ENCODE measurements around the gene CPD. TPM values are rescaled to one million over a fixed set of nuclear protein-coding genes. Genes with fewer than 3 reads are reported as not detected.
"Not testable (repeated sequence)": the region's sequence is repeated elsewhere in the genome, so short reads cannot be mapped to it uniquely, and the experiment has no call there.

CPD gene
- total RNA-seq, 3 donors from 2014 or later (not counting 1 experiment from before 2014, with no cell fraction given): 67.3 to 94.5 (median 85.9) TPM

- no peaks in the 10 kb centered on the region for H3K9me3 ChIP-seq (ENCODE audit: control insufficient read depth, insufficient read depth, low read length)
- H3K4me1 ChIP-seq (ENCODE audit: control insufficient read depth, insufficient read depth, low read length): no peaks in the 10 kb centered on the region
- 91% methylated on average over 6 of the region's 6 CpGs for WGBS (ENCODE audit: insufficient coverage)
- Mint-ChIP-seq H3K4me1 (peaks cover 10 to 15% of the 10 kb centered on the region in 2 donors), H3K36me3 (peaks cover 6% of the 10 kb centered on the region), H3K9me3 (no peaks in the 10 kb centered on the region), H3K4me3 (no peak overlapping the region), H3K27me3 (ENCODE audit: low read depth in 2 of 2) (no peaks in the 10 kb centered on the region), H3K27ac (no peak overlapping the region)
- no peaks in the 10 kb centered on the region for H3K27me3 ChIP-seq (ENCODE audit: control insufficient read depth, insufficient read depth, low read length)
- peaks cover 26% of the 10 kb centered on the region for H3K36me3 ChIP-seq (ENCODE audit: control insufficient read depth, insufficient read depth, low read length)
- DNase-seq: no peak
- intact Hi-C loops (cut with micrococcal nuclease): no loop called here
- TF ChIP-seq CTCF (IDR thresholded peaks at IDR 0.05): no peak
- no peak overlapping the region for H3K4me3 ChIP-seq (ENCODE audit: low read length)
- ATAC-seq: no peak
- H3K27ac ChIP-seq (ENCODE audit: low read length): no peak overlapping the region
Measured at GRCh38 chr17:30443721-30444120, 65.0 kb downstream of the CPD start.

GRCh38 chr17:30446640-30447039 is 67.9 kb downstream of the CPD start:
- H3K9me3 Mint-ChIP-seq; intact Hi-C loops (cut with micrococcal nuclease); ATAC-seq; H3K4me3 ChIP-seq (ENCODE audit: low read length); H3K36me3 Mint-ChIP-seq; H3K27ac Mint-ChIP-seq; H3K27me3 Mint-ChIP-seq (ENCODE audit: low read depth in 2 of 2); H3K4me3 Mint-ChIP-seq; H3K27me3 ChIP-seq (ENCODE audit: control insufficient read depth, insufficient read depth, low read length); H3K9me3 ChIP-seq (ENCODE audit: control insufficient read depth, insufficient read depth, low read length); DNase-seq; H3K27ac ChIP-seq (ENCODE audit: low read length); H3K4me1 ChIP-seq (ENCODE audit: control insufficient read depth, insufficient read depth, low read length): not testable (repeated sequence)
- H3K36me3 ChIP-seq (ENCODE audit: control insufficient read depth, insufficient read depth, low read length): peaks cover 45% of the 10 kb centered on the region
- peaks cover 10 to 15% of the 10 kb centered on the region in 2 donors for H3K4me1 Mint-ChIP-seq

GRCh38 chr17:30449480-30449879 is 70.8 kb downstream of the CPD start:
- TF ChIP-seq CTCF (IDR thresholded peaks at IDR 0.05): no peak
- Mint-ChIP-seq H3K9me3 (no peaks in the 10 kb centered on the region), H3K4me1 (peaks cover 10 to 15% of the 10 kb centered on the region in 2 donors), H3K27me3 (ENCODE audit: low read depth in 2 of 2) (no peaks in the 10 kb centered on the region), H3K27ac (no peak overlapping the region), H3K4me3 (no peak overlapping the region), H3K36me3 (peaks cover 6% of the 10 kb centered on the region)
- Histone ChIP-seq H3K27me3 (ENCODE audit: control insufficient read depth, insufficient read depth, low read length) (no peaks in the 10 kb centered on the region), H3K4me1 (ENCODE audit: control insufficient read depth, insufficient read depth, low read length) (no peaks in the 10 kb centered on the region), H3K4me3 (ENCODE audit: low read length) (no peak overlapping the region), H3K9me3 (ENCODE audit: control insufficient read depth, insufficient read depth, low read length) (no peaks in the 10 kb centered on the region), H3K27ac (ENCODE audit: low read length) (no peak overlapping the region), H3K36me3 (ENCODE audit: control insufficient read depth, insufficient read depth, low read length) (peaks cover 40% of the 10 kb centered on the region)
- ATAC-seq: no peak
- WGBS (ENCODE audit: insufficient coverage): 97% methylated on average over 4 of the region's 4 CpGs
- intact Hi-C loops (cut with micrococcal nuclease): no loop called here
- DNase-seq: no peak

- ATAC-seq: no peak
- no peaks in the 10 kb centered on the region for H3K9me3 ChIP-seq (ENCODE audit: control insufficient read depth, insufficient read depth, low read length)
- H3K4me1 ChIP-seq (ENCODE audit: control insufficient read depth, insufficient read depth, low read length): no peaks in the 10 kb centered on the region
- no peak overlapping the region for H3K27ac ChIP-seq (ENCODE audit: low read length)
- Mint-ChIP-seq H3K27ac (no peak overlapping the region), H3K4me1 (peaks cover 10 to 15% of the 10 kb centered on the region in 2 donors), H3K27me3 (ENCODE audit: low read depth in 2 of 2) (no peaks in the 10 kb centered on the region), H3K36me3 (peaks cover 12% of the 10 kb centered on the region), H3K4me3 (no peak overlapping the region), H3K9me3 (no peaks in the 10 kb centered on the region)
- H3K27me3 ChIP-seq (ENCODE audit: control insufficient read depth, insufficient read depth, low read length): no peaks in the 10 kb centered on the region
- peaks cover 44% of the 10 kb centered on the region for H3K36me3 ChIP-seq (ENCODE audit: control insufficient read depth, insufficient read depth, low read length)
- intact Hi-C loops (cut with micrococcal nuclease): no loop called here
- no peak overlapping the region for H3K4me3 ChIP-seq (ENCODE audit: low read length)
- TF ChIP-seq CTCF (IDR thresholded peaks at IDR 0.05): no peak
- WGBS (ENCODE audit: insufficient coverage): 98% methylated on average over 12 of the region's 12 CpGs
- DNase-seq: no peak
Measured at GRCh38 chr17:30450125-30451027, 71.6 kb downstream of the CPD start.
